ACHN (cell line): Measurements from ENCODE around the gene USP36.

Experiments
- DNase-seq: peaks from one replicate; pipeline ENCODE4 v3.0.0-alpha.2; 2015
- in situ Hi-C: cut with HindIII; loops from 2 replicates; pipeline ENCODE4 v1.10.0; 2017; ENCODE audit warnings: low sequenced_read_pairs, low pct_ligation_motif_present, low pct_unique_long_range_greater_than_20kb

Gene USP36

DNA sequence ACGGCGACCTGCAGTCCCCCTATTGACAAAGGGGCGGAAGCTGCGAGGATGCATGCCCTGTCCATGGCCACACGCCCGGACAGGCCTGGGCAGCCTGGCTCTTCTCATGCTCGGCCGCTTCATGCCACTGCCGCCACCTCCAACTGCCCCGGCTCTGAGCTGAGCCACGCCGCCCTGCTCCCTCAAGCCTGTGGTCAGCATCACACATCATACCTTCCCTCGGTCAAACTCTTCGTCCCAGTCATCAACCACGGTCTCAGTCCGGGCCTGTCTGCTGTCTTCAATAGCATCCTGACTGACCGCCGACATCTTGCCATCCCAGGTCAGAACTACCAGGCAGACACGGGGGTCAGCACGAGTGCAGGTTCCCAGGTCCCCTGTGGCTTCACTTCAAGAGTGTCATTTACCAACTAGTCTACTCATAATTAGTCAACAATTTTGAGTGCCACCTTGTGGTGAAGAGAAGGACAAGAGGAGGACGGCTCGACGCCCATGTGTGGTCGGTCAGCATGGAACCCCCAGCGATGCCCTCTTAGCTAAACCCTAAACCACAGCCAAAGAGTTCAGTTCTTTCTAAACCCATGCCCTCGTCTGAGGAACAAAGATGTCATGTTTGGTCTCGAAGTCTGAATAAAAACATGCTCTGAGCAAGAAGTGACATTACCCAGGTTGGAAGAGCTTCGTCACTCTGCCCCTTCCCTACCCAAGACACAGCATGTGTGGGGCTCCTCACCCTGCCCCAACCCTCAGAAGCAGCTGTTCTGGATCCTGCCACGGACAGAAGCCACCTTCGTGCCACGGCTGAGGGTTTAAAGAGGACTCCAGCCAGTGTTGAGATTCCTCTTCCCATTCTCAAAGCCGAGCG, 41.7 kb downstream of the USP36 start:
- in situ Hi-C loops = no loop called here
- DNase-seq = peak; percentile 30

DNA sequence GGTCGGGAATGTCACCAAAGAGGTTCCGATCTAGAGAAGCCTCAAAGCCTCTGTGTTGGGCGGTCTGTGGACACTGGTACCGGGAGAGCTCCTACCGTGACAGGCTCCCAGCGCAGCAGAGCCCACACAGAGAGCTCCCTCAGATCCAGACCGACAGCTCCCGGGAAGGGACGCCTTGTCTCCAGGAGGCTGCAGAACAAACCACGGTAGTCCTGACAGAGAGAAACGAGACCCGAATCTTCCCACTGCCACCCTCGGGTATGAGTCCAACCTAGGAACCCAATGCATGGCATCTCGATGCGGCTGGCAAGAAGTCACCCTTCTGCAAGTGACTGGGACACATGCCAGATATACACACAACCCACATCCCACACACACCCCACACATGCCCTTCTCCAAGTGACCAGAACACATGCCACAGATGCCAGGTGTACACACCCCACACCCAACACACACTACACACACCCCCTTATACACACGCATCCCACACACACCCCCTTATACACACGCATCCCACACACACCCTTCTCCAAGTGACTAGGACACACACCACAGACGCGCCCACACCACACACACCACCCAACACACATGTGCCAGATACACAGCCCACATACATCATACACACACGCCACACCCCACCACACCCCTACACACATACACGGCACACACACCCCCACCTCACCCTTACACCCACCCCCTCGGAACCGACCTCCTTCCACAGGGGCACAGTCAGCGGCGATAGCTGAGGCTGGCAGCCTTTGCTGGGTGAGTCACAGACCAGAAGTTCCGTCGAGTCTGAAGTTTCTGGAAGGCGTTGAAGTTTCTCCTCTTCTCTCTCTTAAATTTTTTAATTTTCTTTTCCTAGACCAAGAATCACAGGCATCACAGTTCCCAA, 42.7 kb downstream of the USP36 start:
- in situ Hi-C loops = no loop called here
- DNase-seq = no peak

GRCh38 chr17:78797213-78797612, 43.4 kb downstream of the USP36 start:
- DNase-seq = no peak
- in situ Hi-C loops = no loop called here

GRCh38 chr17:78796517-78796900, 44.1 kb downstream of the USP36 start:
- no peak for DNase-seq
- in situ Hi-C loops = no loop called here

DNA sequence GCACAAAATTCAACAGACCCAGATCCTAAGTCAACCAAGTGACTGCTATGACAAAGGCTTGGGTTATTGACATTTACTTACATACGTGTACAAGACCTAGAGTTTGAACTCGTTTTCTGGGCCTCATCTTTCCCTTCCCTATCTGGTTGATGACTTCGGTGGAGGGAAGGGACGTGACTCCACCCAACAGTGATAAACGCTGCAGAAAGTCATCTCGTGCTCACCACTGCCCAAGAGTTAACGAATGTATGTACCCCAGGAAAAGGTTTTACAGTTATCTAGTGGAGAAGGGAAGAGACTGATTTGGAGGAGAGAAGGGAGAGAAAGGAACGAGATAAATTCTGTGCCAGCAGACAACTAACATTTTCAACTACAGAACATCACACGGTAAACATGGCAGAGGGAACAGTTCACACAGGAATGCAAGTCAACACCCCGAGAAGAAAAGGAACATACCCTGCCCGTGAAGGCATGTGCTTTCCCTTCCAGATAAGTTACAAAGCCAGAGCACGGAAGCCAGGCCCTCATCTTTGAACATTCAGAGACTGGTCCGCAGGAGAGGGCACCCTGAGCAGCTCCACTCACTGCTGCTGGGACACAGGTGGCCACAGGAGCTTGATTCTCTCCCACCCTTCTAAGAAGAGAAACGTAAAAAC, 44.6 kb downstream of the USP36 start:
- no peak for DNase-seq
- in situ Hi-C loops = no loop called here

DNA sequence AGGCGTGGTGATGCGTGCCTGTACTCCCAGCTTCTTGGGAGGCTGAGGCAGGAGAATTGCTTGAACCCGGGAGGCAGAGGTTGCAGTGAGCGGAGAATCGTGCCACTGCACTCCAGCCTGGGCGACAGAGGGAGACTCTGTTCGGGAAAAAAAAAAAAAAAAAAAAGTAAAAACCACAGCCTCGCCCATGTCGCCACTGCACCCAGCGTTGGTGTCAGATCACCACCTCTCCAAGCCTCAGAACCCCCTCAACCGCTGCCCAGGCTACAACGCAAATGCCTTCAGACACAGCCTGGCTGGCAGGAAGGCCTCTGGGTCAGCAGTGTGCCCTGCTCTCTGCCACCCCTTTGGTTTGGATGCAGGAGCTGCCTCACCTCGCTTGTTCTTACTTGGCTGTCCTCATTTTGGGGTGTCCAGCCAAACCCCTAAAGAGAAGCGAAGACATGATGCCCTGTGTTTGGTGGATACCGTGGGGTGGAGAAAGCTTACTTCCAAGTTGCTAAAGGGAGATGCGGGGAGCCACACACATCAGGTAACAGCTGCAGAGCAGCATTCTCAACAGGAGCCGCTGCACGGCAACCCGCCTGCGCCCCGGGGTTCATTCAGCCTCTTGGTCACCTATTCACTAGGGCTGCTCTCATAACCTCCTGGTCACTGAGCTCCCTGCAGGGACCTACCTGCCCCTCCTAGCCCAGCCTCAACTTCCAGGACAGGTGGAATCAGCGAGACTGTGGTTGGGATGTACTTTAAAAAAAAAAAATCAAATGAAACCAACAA, 45.6 kb downstream of the USP36 start:
- no peak for DNase-seq
- in situ Hi-C loops = no loop called here

DNA sequence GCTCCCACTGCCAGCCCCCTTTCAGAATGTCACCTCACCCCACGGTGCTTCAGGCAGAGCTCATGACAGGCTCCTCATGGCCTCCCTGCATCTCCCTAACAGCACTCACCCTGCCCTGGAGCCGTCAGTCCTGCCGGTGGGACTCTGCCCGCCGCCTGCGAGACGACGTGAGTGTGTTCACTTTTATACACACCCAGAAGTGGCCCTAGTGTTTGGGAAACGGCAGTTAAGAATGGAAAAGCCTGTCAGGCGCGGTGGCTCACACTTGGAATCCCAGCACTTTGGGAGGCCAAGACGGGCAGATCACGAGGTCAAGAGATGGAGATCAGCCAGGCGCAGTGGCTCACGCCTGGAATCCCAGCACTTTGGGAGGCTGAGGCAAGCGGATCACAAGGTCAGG, 46.2 kb downstream of the USP36 start:
- DNase-seq = no peak
- in situ Hi-C loops = no loop called here

- in situ Hi-C loops = no loop called here
- no peak for DNase-seq
These were observed 46.6 kb downstream of the USP36 start for GRCh38 chr17:78793968-78794367.

GRCh38 chr17:78793415-78793814, 47.2 kb downstream of the USP36 start:
- in situ Hi-C loops = no loop called here
- DNase-seq = no peak

DNA sequence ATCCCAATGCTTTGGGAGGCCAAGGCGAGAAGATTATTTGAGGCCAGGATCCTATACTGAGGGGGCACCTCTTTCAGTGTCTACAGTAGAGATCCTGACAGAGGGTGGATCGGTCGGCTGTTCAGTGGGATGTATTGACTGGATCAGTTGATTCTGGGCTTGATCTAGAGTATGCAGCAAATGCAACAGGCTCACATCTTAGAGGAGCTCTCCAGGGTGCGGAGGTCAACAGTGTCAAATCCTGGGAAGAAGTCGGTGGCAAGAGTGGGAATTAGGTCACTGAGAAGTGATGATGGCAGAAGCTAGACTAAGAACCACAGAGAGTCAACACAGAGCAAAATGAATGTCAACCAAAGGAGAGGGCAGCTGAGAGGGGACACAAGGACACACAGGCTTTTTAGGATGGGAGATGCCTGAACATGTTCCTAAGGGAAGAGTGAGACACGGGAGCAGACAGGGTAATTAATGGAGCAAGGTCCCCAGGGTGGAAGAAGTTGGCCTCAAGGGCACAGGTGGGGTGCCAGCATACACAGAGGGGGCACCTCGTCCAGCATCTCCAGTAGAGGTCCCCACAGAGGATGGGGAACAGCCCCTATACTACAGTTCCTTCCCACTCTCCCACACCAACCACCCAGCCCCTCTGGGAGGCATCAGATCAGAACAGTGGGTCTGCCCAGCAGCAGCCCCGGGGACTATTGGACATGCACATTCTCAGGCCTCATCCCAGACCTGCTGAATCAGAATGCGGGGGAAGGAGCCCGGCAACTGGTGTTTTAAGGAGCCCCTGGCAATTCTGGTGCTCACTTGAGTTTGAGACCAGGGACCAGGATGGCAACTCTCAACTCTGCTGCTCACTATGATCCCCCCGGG, 48.5 kb downstream of the USP36 start:
- in situ Hi-C loops = no loop called here

GRCh38 chr17:78790552-78790951, 50.1 kb downstream of the USP36 start:
- no peak for DNase-seq
- in situ Hi-C loops = no loop called here

More for the DNA sequence above, 48.5 kb downstream of the USP36 start:
- DNase-seq = no peak

DNA sequence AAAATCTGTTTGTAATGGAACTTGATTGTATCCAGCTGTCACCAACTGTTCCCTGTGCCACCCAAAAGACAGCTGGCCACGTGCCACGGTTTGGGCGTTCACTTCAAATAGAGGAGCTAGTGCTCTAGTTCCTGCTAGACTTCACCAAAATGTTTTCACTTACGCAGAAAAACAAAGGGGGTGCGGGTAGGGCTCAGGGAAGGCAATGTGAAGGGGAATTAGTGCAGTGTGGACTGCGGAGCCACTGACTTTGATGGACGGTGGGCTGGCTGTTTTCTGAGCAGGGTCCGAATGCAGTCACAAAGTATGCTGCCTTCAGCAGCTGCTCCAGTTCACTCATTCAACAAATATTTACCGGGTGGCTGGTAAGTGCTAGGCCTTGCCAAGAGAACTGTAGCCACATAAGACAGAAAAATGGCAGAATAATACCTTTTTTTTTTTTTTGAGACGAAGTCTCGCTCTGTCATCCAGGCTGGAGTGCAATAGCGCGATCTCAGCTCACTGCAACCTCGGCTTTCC, 50.9 kb downstream of the USP36 start:
- DNase-seq = peak; percentile 25
- in situ Hi-C loops = no loop called here

DNA sequence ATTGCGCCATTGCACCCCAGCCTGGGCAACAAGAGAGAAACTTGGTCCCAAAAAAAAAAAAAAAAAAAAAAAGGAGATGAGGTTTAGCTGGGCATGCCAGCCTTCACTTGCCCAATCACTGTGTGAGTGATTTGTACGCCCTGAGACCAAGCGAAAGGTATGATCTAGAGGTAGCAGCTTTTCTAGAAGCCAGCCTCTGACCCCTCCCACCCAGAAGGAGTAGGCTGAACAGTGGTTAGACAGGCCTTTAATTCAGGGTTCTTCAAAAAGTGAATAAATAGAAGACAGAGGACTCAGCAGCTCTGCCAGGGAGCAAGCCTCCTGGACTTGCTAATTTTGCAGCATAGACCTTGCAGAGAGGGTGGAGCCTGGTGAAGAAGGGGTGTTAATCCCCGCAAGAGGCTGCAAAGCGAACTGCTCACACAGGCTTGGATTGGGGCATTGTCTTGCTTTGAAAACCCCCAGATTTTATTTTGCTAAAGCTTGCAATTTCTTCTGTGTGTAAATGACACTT, 51.4 kb downstream of the USP36 start:
- in situ Hi-C loops = no loop called here
- no peak for DNase-seq

- DNase-seq = no peak
- in situ Hi-C loops = no loop called here
These were observed 52.2 kb downstream of the USP36 start for GRCh38 chr17:78788451-78788850.

- DNase-seq = no peak
- in situ Hi-C loops = no loop called here
These were observed 53.2 kb downstream of the USP36 start for GRCh38 chr17:78787444-78787843.

DNA sequence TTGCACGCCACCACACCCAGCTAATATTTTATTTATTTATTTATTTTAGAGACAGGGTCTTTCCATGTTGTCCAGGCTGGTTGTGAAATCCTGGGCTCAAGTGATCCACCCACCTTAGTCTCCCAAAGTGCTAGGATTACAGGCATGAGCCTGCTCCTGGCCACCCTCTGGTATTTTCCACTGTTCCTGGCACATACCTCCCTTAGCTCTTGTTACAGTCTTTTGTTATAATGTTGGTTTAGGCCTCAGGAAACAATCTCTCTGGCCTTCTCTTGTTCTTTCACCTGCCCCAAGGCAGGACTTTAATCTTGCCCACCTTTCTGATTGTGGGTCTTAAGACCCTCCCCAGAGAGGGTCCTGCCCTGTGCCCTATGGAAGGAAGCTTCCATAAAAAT, 55.0 kb downstream of the USP36 start:
- no peak for DNase-seq
- in situ Hi-C loops = no loop called here

DNA sequence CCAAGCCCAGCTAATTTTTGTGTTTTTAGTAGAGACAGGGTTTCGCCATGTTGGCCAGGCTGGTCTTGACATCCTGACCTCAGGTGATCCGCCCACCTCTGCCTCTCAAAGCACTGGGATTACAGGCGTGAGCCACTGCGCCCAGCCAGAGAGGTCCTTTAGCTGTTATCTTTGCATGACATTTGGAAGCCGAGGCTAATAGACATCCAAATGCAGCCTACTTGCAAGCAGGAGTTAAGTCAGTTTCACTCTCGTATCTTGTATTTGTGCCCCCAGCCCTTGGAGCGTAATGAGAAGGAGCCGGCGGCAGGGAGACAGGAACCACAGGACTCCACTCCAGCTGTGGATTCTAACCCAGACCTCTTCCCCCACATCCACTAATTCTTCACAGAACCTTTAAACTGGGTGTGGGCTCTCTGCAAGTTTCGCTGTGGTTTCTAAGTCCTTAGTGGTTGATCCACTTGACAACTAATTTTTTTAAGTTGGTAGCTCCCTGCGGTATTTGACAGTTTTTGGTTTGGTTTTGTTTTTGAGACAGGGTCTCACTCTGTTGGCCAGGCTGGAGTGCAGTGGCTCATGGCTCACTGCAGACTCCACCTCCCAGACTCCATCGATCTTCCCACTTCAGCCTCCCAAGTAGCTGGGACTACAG, 55.5 kb downstream of the USP36 start:
- DNase-seq = no peak
- in situ Hi-C loops = no loop called here
